Effector memory CD4-positive, alpha-beta T cell (primary cell): Measurements from ENCODE around the gene COL4A4.

Experiments
- DNase-seq, 3 donors: peaks; one replicate each; pipeline ENCODE4 v3.0.0-alpha.2; 2020
- H3K27ac ChIP-seq: 2 replicates; pipeline ENCODE4 v1.7.0; 2013; ENCODE audit warnings: mild to moderate bottlenecking, low read length, moderate library complexity; ENCODE audit not compliant: insufficient read depth, poor library complexity, severe bottlenecking
- H3K27me3 ChIP-seq: replicated peaks from 2 replicates; pipeline ENCODE4 v1.7.0; 2013; ENCODE audit warnings: mild to moderate bottlenecking, low read length; ENCODE audit not compliant: insufficient read depth, control insufficient read depth, poor library complexity, severe bottlenecking
- H3K36me3 ChIP-seq: 2 replicates; pipeline ENCODE4 v1.7.0; 2013; ENCODE audit warnings: mild to moderate bottlenecking, low read length, moderate library complexity; ENCODE audit not compliant: control insufficient read depth, insufficient read depth
- H3K4me1 ChIP-seq: 2 replicates; pipeline ENCODE4 v1.7.0; 2013; ENCODE audit warnings: low read length, mild to moderate bottlenecking; ENCODE audit not compliant: control insufficient read depth, insufficient read depth, poor library complexity, severe bottlenecking
- H3K4me3 ChIP-seq: 2 replicates; pipeline ENCODE4 v1.7.0; 2013; ENCODE audit warnings: low read length, low read depth, mild to moderate bottlenecking; ENCODE audit not compliant: insufficient read depth, poor library complexity, severe bottlenecking
- H3K9me3 ChIP-seq: 2 replicates; pipeline ENCODE4 v1.7.0; 2013; ENCODE audit warnings: mild to moderate bottlenecking, low read length, moderate library complexity; ENCODE audit not compliant: control insufficient read depth

Gene COL4A4

DNA sequence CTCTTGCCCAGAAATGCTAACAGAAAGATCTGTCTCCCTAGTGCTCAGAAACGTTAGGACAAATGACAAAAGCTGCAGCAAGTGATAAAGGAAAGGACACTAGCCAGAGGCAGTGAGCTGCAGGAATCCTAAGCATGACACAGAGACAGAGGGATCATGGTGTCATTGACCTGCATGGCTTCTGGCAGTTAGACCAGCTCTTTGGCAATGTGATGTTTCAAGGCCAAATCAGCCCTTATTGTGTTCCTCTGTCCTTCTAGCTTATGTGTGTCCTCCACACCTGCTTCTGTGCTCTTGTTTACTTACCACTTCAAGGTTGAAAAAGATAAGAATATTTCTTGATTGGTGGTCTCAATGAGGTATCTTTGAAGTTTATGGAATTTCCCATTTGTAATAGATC lies 207.3 kb downstream of the COL4A4 start:
- H3K36me3 ChIP-seq: no peaks in the 10 kb centered on the region
- H3K27ac ChIP-seq: no peak overlapping the region
- H3K27me3 ChIP-seq: no peaks in the 10 kb centered on the region
- DNase-seq: no peak
- H3K4me3 ChIP-seq: no peak overlapping the region
- no peaks in the 10 kb centered on the region for H3K4me1 ChIP-seq
- H3K9me3 ChIP-seq: no peaks in the 10 kb centered on the region

DNA sequence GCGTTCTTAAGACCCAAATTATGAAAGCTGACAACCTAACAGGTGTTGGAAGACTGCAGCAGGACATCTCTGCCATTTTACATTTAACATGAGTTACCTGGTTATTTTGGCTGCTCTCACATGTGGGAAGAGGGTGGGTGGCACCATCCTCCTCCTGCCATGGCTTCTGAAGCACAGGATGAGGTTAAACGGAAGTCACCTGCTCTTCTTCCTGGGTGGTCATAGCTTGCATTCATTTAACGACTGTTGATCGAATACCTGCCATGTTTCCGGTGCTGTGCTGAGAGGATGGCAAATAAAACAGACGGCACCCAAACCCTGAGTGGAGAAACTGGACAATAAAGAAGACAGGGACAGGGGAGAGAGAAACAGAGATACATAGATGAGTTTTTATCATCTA lies 210.2 kb downstream of the COL4A4 start:
- Histone ChIP-seq H3K36me3 (no peaks in the 10 kb centered on the region), H3K9me3 (no peaks in the 10 kb centered on the region), H3K27ac (no peak overlapping the region), H3K27me3 (no peaks in the 10 kb centered on the region), H3K4me1 (no peaks in the 10 kb centered on the region), H3K4me3 (no peak overlapping the region)
- no peak for DNase-seq

DNA sequence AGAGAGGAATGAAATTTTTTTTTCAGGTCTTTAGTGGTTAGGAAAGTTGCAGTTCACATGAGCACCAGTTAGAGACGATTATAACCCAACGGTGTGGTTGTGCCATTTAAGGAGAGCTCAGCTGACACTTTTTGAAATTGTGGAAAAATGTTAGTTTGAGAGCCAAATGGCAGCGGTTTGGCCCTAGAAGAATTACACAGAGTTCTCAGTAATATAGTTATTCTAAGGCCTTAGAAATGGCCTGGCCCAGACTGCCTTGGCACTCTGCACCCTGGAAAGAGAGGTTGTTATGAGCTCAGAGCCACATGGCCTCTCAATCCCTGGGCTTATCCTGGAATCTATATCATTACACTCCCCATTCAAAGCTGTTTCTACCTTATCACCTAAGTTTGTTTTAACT lies 210.8 kb downstream of the COL4A4 start:
- no peaks in the 10 kb centered on the region for H3K36me3 ChIP-seq
- no peak overlapping the region for H3K27ac ChIP-seq
- no peaks in the 10 kb centered on the region for H3K4me1 ChIP-seq
- H3K27me3 ChIP-seq: no peaks in the 10 kb centered on the region
- no peaks in the 10 kb centered on the region for H3K9me3 ChIP-seq
- H3K4me3 ChIP-seq: no peak overlapping the region
- no peak for DNase-seq
